T-helper 1 cell treated with Interleukin-12 subunit alpha and Interleukin-12 subunit beta and Interleukin-4 antibody, amounts not matched to agents 30 ng/mL and 1 ng/mL, for 36 hours (primary cell): ENCODE measurements around the gene IGSF21. TPM values are rescaled to one million over a fixed set of nuclear protein-coding genes. Genes with fewer than 3 reads are reported as not detected.

Experiments
- intact Hi-C: fragments of 100-400 bp; cut with micrococcal nuclease; formaldehyde crosslinking; loops from one replicate; pipeline ENCODE4 v1.15.1; 2024
- total RNA-seq: library from RNA; stranded (reverse); gene quantifications from 2 replicates; pipeline ENCODE4 v1.2.3, GENCODE V29; 2022

IGSF21 gene
- total RNA-seq, 1 donor from 2014 or later, result not detected

DNA sequence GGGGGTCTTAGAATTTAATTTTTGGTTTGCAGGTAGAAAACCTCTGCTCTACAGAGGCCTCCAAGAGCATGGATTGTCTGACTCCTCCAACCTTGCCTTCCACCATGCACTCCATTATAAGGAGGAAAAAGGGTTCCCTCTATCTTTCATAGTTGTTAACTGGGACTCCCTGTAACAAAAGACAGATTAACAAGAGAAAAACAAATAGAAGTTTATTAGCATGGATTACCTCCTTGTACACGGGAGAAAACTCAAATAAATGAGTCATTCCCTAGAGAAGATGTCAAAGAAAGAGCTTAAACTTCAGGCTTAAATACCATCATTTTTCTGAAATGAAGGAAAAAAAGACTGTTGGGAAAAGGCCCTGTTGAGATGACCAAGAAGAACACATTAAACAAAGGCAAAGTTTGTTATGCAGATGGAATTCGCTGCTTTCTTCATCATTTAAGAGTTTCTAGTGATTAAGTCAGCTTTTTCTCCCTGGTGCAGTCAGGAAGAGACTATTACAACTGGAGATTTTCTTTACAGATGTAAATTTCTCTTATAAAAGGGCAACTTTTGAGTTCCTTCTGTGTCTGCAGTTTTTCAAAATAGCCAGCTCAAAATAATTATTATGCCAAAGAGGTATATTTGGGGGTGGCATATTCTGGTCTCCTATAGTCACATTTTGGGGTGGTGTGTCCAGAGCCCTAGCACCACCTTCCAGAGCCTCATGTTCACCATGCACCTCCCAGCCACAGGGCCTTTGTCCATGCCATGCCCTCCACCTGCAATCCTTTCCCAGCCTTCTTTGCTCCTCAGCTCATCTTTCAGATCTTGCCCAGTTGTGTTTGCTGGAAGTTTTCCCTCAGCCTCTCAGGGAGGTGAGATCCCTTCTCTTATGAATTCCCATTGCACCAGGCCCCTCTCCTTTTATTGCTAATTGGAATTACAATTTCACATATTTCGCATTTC is 310.0 kb downstream of the IGSF21 start:
- intact Hi-C loops, result no loop called here

DNA sequence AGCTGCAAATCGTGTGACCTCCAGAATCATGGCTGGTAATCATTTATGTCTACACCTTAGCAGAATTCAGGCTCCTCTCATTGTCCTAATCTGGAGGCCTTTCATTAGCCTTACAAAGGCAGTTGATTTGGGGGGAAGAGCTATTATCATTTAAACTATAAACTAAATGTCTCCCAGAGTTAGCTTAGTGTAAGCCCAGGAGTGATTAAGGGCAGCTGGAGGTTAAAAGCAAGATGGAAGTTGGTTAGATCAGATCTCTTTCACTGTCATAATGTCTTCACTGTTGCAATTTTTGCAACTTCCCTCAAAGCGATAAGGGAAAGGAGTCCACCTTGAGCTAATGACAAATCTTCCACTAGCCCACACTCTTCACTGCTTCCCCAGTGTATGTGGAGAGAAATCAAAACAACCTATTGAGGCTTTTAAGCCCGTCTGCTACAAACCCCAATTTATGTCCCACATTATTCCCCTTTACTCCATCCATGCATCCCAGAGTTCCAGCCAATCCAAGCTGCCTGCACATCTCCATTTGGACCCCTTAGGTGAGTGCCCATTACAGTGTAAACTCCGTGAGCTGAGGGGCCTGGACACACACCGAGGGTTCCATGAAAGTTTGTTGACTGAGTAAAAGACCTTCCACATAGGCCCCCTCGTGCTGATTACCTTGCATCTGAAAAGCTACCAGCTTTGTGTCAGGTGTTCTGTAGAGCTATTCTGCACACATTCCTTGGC is 311.7 kb downstream of the IGSF21 start:
- intact Hi-C loops, result no loop called here

DNA sequence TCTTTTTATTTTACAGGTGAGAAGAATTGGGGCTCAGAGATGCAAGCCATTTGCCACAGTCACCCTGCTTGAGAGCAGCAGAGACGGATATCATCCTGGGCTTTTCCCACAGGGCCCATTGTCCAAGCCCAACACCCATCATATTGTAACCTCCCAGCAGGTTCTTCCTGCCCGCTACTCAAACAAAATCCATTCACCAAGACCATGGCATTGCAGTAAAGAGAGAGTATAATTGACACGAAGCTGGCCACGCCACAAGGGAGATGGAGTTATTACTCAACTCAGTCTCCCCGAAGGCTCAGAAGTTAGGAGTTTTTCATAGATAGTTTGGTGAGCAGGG is 312.2 kb downstream of the IGSF21 start:
- intact Hi-C loops, result no loop called here

DNA sequence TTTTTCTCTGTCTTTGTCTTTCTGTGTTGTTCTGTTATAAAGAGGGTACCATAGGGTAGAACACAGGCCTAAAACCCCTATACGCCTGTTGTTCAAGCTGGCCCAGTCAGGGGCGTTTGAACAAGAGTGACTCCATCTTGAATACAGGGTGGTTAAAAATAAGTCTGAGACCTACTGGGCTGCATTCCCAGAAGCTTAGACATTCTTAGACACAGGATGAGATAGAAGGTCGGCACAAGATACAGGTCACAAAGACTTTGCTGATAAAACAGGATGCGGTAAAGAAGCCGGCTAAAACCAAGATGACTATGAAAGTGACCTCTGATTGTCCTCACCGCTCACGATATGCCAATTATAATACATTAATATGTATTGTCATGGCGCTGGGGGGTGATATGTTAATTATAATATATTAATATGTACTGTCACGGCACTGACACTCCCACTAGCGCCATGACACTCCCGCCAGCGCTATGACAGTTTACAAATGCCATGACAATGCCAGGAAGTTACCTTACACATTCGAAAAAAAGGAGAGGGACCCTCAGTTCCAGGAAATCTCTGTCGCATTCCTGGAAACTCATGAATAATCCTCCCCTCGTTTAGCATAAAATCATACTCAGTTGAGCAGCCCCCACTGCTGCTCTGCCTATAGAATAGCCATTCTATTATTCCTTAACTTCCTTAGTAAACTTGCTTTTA is 314.6 kb downstream of the IGSF21 start:
- intact Hi-C loops, result no loop called here

DNA sequence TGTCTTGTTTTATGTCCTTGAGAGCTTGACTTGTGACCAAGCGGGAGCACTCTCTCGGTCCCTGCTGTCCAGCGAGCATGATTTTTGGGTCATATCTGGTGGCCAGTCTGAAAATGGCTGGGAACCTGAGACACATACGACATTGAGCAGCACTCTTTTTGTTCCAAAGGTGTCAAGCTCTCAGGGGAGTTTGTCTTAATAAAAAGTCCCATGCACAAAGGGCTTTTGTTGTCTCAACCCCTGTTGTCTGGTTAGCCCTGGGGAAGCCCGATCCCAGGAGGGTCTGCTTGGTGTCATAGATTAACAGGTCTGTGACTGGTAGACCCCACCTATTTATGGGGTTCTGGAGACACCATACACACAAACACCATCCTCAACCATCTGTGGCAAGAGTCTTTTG is 315.4 kb downstream of the IGSF21 start:
- intact Hi-C loops, result no loop called here

DNA sequence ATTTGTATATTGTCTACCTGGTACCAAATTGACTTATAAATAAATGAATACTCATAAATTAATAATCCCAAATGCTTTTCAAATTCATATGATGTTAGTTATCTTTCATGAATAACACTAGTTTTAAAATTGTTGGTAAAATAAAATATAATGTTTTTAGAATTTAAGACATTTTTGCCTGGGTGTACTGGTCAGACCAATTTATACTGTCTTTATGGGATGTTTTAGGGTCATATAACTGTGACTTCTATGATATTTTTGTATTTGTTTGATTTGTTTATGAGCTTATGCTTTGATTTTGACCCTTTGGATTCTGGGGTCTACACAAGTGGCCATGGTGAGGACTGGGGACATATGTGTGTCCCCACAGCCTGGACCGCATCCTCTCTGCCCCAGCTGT is 319.0 kb downstream of the IGSF21 start:
- intact Hi-C loops, result no loop called here
